Fibroblast of lung (primary cell): ENCODE measurements around the gene TMEM121. TPM values are rescaled to one million over a fixed set of nuclear protein-coding genes. Genes with fewer than 3 reads are reported as not detected.

ENCODE experiments used
- DNase-seq, 2 donors: peaks; one replicate each; pipeline versions ENCODE4 v3.0.0 to v3.0.0-alpha.2; 2010; ENCODE audit warnings: low read depth in 2 of 2
- H2AFZ ChIP-seq: 2 replicates; pipeline ENCODE4 v1.5.1; 2012; ENCODE audit warnings: low read length, control low read depth, inconsistent platforms
- H3K27ac ChIP-seq: 2 replicates; pipeline ENCODE4 v1.5.1; 2011; ENCODE audit warnings: low read length, control low read depth; ENCODE audit not compliant: insufficient read depth
- H3K27me3 ChIP-seq: 2 replicates; pipeline ENCODE4 v1.5.1; 2011; ENCODE audit warnings: mild to moderate bottlenecking, low read length; ENCODE audit not compliant: control insufficient read depth, insufficient read depth
- H3K36me3 ChIP-seq: 2 replicates; pipeline ENCODE4 v1.5.1; 2011; ENCODE audit warnings: low read length; ENCODE audit not compliant: control insufficient read depth, insufficient read depth
- H3K4me1 ChIP-seq: 2 replicates; pipeline ENCODE4 v1.5.1; 2011; ENCODE audit warnings: low read length; ENCODE audit not compliant: control insufficient read depth, insufficient read depth; ENCODE audit errors: extremely low read depth
- H3K4me2 ChIP-seq: 2 replicates; pipeline ENCODE4 v1.5.1; 2011; ENCODE audit warnings: low read length, control low read depth; ENCODE audit not compliant: insufficient read depth; ENCODE audit errors: extremely low read depth
- H3K4me3 ChIP-seq, 4 experiments: fragments of 200-600 bp in 1 of 4; sonication (generic) in 1 of 4; replicated peaks in 1 of 4; 2 replicates each; pipeline ENCODE4 v1.5.1; 2011 to 2016; ENCODE audit warnings: low read length in 4 of 4, low read depth in 3 of 4, mild to moderate bottlenecking in 3 of 4, control low read depth in 2 of 4, inconsistent platforms in 1 of 4, mixed read lengths in 1 of 4; ENCODE audit not compliant: insufficient read depth in 1 of 4; ENCODE audit errors: control extremely low read depth in 1 of 4
- H3K79me2 ChIP-seq: 2 replicates; pipeline ENCODE4 v1.5.1; 2012; ENCODE audit warnings: mild to moderate bottlenecking, low read length, inconsistent platforms; ENCODE audit not compliant: control insufficient read depth, insufficient read depth
- H3K9ac ChIP-seq: 2 replicates; pipeline ENCODE4 v1.5.1; 2011; ENCODE audit warnings: mild to moderate bottlenecking, low read length, control low read depth; ENCODE audit not compliant: insufficient read depth
- H3K9me3 ChIP-seq: 2 replicates; pipeline ENCODE4 v1.5.1; 2012; ENCODE audit warnings: low read depth, low read length; ENCODE audit not compliant: control insufficient read depth, insufficient read depth
- H4K20me1 ChIP-seq: 2 replicates; pipeline ENCODE4 v1.5.1; 2011; ENCODE audit warnings: low read length; ENCODE audit not compliant: control insufficient read depth, insufficient read depth; ENCODE audit errors: extremely low read depth
- EZH2 ChIP-seq: IDR thresholded peaks from 2 replicates; pipeline ENCODE4 v1.5.1; 2012; ENCODE audit warnings: low read length, control low read depth, mild to moderate bottlenecking; ENCODE audit errors: missing control alignments
- polyA plus RNA-seq, 2 donors: library from polyadenylated mRNA; depleted of rRNA in 1 of 2; stranded (reverse) in 1 of 2; unstranded in 1 of 2; fragments of >200 nt; gene quantifications; 2 replicates each; pipeline ENCODE4 v1.2.1, GENCODE V29; 2011 to 2012; ENCODE audit warnings: missing spikeins in 1 of 2
- total RNA-seq: library from RNA; depleted of rRNA; stranded (reverse); fragments of >200 nt; gene quantifications from 2 replicates; pipeline ENCODE4 v1.2.1, GENCODE V29; 2014
- TF ChIP-seq, protein P1 (sequence below), 2 donors: IDR thresholded peaks in 1 of 2; conservative IDR thresholded peaks in 1 of 2; 1 replicate in 1 of 2; 2 replicates in 1 of 2; pipeline ENCODE4 v1.5.1; 2011 to 2012; ENCODE audit warnings: low read length in 2 of 2, control low read depth in 1 of 2, inconsistent platforms in 1 of 2, low read depth in 1 of 2, mild to moderate bottlenecking in 1 of 2

TMEM121 gene
- total and polyA plus RNA-seq, 2 donors (not counting 1 experiment from before 2014, with no cell fraction given) = 0.30 to 5.1 TPM

DNA sequence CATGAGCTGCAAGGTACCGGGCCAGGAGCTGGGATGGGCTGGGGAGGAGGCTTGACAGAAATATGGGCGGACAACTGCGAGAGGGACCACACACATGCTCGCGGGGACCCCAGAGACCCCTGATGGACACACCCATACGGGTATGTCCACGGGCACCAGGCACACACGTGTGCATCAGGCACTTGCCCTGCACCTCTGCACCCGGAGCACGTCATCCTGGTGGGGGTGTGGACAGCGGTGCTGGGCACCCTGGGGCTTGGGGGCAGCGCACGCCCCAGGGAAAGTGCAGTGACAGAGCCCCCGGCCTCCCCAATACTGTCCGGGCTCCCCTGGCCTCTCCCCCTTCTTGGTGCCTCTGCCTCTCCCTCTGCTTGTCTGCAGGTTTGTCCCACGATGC lies 41.4 kb upstream of the TMEM121 start:
- no peak overlapping the region for H3K9ac ChIP-seq
- H3K79me2 ChIP-seq = no peaks in the 10 kb centered on the region
- H3K4me2 ChIP-seq = no peak overlapping the region
- H3K27me3 ChIP-seq = peaks cover 19% of the 10 kb centered on the region
- H2AFZ ChIP-seq = no peak overlapping the region
- H3K36me3 ChIP-seq = no peaks in the 10 kb centered on the region
- no peaks in the 10 kb centered on the region for H3K9me3 ChIP-seq
- no peak for TF ChIP-seq EZH2
- TF ChIP-seq, protein P1, sequence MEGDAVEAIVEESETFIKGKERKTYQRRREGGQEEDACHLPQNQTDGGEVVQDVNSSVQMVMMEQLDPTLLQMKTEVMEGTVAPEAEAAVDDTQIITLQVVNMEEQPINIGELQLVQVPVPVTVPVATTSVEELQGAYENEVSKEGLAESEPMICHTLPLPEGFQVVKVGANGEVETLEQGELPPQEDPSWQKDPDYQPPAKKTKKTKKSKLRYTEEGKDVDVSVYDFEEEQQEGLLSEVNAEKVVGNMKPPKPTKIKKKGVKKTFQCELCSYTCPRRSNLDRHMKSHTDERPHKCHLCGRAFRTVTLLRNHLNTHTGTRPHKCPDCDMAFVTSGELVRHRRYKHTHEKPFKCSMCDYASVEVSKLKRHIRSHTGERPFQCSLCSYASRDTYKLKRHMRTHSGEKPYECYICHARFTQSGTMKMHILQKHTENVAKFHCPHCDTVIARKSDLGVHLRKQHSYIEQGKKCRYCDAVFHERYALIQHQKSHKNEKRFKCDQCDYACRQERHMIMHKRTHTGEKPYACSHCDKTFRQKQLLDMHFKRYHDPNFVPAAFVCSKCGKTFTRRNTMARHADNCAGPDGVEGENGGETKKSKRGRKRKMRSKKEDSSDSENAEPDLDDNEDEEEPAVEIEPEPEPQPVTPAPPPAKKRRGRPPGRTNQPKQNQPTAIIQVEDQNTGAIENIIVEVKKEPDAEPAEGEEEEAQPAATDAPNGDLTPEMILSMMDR (conservative IDR thresholded peaks at IDR 0.05 in 1 of 2, IDR thresholded peaks at IDR 0.05 in 1 of 2; ENCODE audit: low read depth in 1 of 2, low read length in 2 of 2) = no peak
- no peak overlapping the region for H3K4me3 ChIP-seq
- H3K27ac ChIP-seq = no peak overlapping the region
- no peak for DNase-seq
- no peaks in the 10 kb centered on the region for H4K20me1 ChIP-seq
- H3K4me1 ChIP-seq = peaks cover 17% of the 10 kb centered on the region

DNA sequence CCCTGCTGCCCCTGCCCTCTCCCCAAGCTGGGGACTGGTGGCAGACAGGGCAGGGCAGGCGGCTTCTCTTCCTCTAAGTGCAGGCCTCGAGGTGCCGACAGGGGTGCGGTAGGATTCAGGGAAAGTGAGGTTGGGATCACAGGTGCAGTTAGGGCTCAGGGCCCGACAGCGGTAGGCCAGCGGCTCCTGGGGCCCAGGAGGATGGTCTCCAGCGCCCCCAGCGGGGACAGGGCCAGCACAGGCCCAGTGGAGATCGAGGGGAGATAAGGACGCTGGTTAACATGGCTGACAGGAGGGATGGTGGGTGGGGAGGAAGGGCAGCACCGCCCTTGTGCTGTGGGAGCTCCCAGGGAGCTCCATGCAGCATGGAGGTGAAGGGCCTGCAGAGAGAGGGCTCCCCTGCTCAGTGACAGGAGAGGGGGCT lies 40.6 kb upstream of the TMEM121 start:
- Histone ChIP-seq H4K20me1 (no peaks in the 10 kb centered on the region), H3K4me1 (peaks cover 17% of the 10 kb centered on the region), H3K9ac (no peak overlapping the region), H2AFZ (no peak overlapping the region), H3K4me3 (no peak overlapping the region), H3K79me2 (no peaks in the 10 kb centered on the region), H3K27me3 (peaks cover 19% of the 10 kb centered on the region), H3K27ac (no peak overlapping the region), H3K9me3 (no peaks in the 10 kb centered on the region), H3K4me2 (no peak overlapping the region), H3K36me3 (no peaks in the 10 kb centered on the region)
- TF ChIP-seq, protein P1 (conservative IDR thresholded peaks at IDR 0.05 in 1 of 2, IDR thresholded peaks at IDR 0.05 in 1 of 2; ENCODE audit: low read depth in 1 of 2, low read length in 2 of 2) = peak in 1 of 2 donors; percentile 32
- no peak for TF ChIP-seq EZH2
- no peak for DNase-seq

DNA sequence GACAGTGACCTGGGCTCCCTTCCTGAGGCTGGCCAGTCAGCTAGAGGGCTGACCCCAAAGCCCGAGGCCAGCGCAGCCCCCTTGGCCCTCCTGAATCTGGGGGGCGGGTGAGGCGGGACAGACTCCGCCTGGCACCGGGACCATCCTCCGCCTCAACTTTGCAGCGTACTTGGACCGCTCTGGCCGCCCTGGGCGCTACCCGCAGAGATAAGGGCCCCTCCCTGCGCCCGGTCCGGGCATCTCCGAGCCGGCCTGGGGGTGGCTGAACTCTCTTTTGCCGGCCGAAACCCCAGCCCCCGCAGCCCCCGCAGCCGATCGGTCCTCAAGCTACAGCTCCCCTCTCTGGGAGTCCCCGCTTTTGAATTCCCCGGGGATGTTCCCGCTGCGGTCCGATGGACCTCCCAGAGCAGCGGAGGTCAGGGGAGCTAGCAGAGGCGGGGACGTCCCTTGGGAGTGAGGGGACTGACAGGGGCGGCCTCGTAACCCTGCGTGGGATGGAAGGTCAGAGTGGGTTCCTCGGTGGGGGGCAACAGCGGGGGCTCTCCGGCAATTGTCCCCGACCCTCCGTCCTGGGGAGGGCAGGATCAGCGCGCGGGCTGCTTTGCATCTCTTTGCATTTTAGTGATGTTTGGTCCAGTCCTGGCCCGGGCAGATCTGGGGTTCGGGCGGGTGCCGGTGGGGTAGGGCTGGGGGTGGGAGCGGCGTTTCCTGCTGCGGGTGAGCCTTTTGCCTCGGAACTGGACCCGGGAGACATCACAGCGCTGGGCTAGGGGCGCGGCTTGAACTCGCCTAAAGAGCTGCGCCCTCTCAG lies 40.0 kb upstream of the TMEM121 start, which contains the start of gene CRIP1:
Gene CRIP1 (plus strand): TSS at position 724 of the 811 bp plus-strand sequence. CDS start 374 bp downstream, outside the sequence.
- Histone ChIP-seq H2AFZ (no peak within 1 kb of the TSS), H3K27ac (no peak within 1 kb of the TSS), H3K79me2 (no peaks in the 10 kb centered on the region), H3K36me3 (no peaks in the 10 kb centered on the region), H3K27me3 (peaks cover 19% of the 10 kb centered on the region), H3K4me2 (peak within 1 kb of the TSS; percentile 64), H3K9ac (peak within 1 kb of the TSS; percentile 37), H3K4me1 (peaks cover 11% of the 10 kb centered on the region), H3K9me3 (no peaks in the 10 kb centered on the region), H4K20me1 (no peaks in the 10 kb centered on the region), H3K4me3 (peak within 1 kb of the TSS in 1 of 4 experiments; percentile 27)
- DNase-seq = no peak
- TF ChIP-seq EZH2 = peak; percentile 68
- TF ChIP-seq, protein P1 (conservative IDR thresholded peaks at IDR 0.05 in 1 of 2, IDR thresholded peaks at IDR 0.05 in 1 of 2; ENCODE audit: low read depth in 1 of 2, low read length in 2 of 2) = no peak
